Activated CD8-positive, alpha-beta memory T cell treated with anti-CD3 and anti-CD28 coated beads, Interleukin-2, amount 10 ng/mL, durations not matched to agents 7 days and 5 days (primary cell): ENCODE results near the gene NME3. TPM values are rescaled to one million over a fixed set of nuclear protein-coding genes. Genes with fewer than 3 reads are reported as not detected.

Source experiments
- ATAC-seq: fragments of 150-1000 bp; cut with Tn5 transposase; one replicate; pipeline ENCODE4 v1.10.0; 2021; ENCODE audit warnings: moderate library complexity
- CTCF ChIA-PET: fragments of 350-600 bp; sonication (Branson Sonifier 250); formaldehyde crosslinking; loops from one replicate; lab custom pipeline; 2021; ENCODE audit warnings: antibody characterized with exemption; lab: Charles Lee
- DNase-seq: peaks from one replicate; pipeline ENCODE4 v3.0.0-alpha.2; 2020
- H3K27ac Mint-ChIP-seq: one replicate; pipeline ENCODE4 v1.8.0; 2021; ENCODE audit warnings: mild to moderate bottlenecking, mixed read lengths
- H3K27me3 Mint-ChIP-seq: one replicate; pipeline ENCODE4 v1.8.0; 2021; ENCODE audit warnings: mixed read lengths
- H3K36me3 Mint-ChIP-seq: one replicate; pipeline ENCODE4 v1.8.0; 2021; ENCODE audit warnings: mild to moderate bottlenecking, mixed read lengths
- H3K4me1 Mint-ChIP-seq: one replicate; pipeline ENCODE4 v1.8.0; 2021; ENCODE audit warnings: mixed read lengths
- H3K4me3 Mint-ChIP-seq: one replicate; pipeline ENCODE4 v1.8.0; 2021; ENCODE audit warnings: mild to moderate bottlenecking, moderate library complexity, mixed read lengths
- H3K9me3 Mint-ChIP-seq: one replicate; pipeline ENCODE4 v1.8.0; 2022; ENCODE audit warnings: low read depth, mixed read lengths
- total RNA-seq, 2 experiments: library from RNA; stranded (reverse); gene quantifications; one replicate each; pipeline ENCODE4 v1.2.3, GENCODE V29; 2021

The NME3 gene
- total RNA-seq, 2 experiments from 2014 or later: 46.0 to 50.4 TPM

DNA sequence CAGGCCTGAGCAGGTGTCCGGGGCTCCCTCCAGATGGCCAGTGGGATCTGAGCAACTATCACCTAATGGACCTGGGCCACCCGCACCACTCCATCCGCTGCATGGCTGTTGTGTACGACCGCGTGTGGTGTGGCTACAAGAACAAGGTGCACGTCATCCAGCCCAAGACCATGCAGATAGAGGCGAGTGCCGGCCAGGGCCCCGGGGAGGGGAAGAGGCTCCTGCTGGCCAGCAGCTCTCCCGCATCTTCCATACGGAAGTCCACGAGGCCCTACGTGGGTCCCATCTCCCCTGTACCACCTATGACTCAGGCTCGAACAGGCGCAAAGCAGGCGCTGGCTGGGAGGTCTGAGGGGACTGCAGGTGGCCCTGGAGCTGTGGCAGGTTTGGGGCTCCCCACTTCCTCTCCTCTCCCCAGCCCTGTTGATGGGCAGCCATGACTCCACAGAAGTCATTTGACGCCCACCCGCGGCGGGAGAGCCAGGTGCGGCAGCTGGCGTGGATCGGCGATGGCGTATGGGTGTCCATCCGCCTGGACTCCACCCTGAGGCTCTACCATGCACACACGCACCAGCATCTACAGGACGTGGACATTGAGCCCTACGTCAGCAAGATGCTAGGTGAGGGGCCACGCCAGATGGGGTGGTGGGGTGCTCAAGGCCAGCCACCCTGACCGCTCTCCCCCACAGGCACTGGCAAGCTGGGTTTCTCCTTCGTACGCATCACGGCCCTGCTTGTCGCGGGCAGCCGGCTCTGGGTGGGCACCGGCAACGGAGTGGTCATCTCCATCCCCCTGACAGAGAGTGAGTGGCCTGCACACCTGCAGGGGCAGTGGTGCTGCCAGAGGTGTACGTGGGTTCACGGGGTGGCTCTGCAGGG is 4.0 kb downstream of the NME3 start:
- Mint-ChIP-seq H3K27ac (no peak overlapping the region), H3K4me3 (no peak overlapping the region), H3K27me3 (no peaks in the 10 kb centered on the region)

DNA sequence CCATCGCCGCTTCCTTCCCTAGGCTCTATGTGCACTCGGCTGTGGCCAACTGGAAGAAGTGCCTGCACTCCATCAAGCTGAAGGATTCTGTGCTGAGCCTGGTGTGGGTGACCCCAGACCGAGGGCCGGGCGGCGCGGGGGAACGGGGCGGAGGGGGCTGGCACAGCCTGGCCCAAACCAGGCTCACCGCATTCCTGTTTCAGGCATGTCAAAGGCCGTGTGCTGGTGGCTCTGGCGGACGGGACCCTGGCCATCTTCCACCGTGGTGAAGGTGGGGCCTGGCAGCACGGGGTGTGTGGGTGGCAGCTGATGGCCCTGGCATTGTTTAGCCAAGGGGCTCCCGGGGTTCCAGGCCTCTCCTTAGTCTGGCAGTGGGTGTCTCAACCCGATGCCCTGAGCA is 4.6 kb downstream of the NME3 start:
- Mint-ChIP-seq H3K36me3 (peaks cover 2% of the 10 kb centered on the region), H3K27ac (no peak overlapping the region), H3K4me3 (no peak overlapping the region), H3K4me1 (peaks cover 4% of the 10 kb centered on the region), H3K9me3 (no peaks in the 10 kb centered on the region), H3K27me3 (no peaks in the 10 kb centered on the region)
- no peak for DNase-seq
- CTCF ChIA-PET: no interaction called here
- ATAC-seq: no peak

More for the DNA sequence above, 4.0 kb downstream of the NME3 start:
- Mint-ChIP-seq H3K36me3 (peaks cover 5% of the 10 kb centered on the region), H3K9me3 (no peaks in the 10 kb centered on the region), H3K4me1 (peaks cover 4% of the 10 kb centered on the region)
- ATAC-seq: no peak
- CTCF ChIA-PET: interaction anchor here (1.4 kb wide), 1 partner anchor 62 kb away, joined by 3 read pairs; no protein-coding TSS in a partner anchor
- no peak for DNase-seq

DNA sequence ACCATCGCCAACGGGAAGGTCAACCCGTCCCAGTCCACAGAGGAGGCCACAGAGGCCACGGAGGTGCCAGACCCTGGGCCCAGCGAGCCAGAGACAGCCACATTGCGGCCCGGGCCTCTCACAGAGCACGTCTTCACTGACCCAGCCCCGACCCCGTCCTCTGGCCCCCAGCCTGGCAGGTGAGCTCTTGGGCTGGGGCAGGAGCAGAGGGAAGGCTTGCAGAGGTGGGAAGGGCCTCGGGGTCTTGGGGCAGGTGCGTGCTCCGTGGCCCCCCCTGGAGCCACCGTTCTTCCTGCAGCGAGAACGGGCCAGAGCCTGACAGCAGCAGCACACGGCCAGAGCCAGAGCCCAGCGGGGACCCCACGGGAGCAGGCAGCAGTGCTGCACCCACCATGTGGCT is 5.1 kb downstream of the NME3 start:
- Mint-ChIP-seq H3K36me3 (peaks cover 4% of the 10 kb centered on the region), H3K27me3 (no peaks in the 10 kb centered on the region), H3K27ac (no peak overlapping the region), H3K4me3 (no peak overlapping the region), H3K4me1 (peaks cover 4% of the 10 kb centered on the region), H3K9me3 (no peaks in the 10 kb centered on the region)
- CTCF ChIA-PET: no interaction called here
- DNase-seq (no peak), ATAC-seq (no peak)

DNA sequence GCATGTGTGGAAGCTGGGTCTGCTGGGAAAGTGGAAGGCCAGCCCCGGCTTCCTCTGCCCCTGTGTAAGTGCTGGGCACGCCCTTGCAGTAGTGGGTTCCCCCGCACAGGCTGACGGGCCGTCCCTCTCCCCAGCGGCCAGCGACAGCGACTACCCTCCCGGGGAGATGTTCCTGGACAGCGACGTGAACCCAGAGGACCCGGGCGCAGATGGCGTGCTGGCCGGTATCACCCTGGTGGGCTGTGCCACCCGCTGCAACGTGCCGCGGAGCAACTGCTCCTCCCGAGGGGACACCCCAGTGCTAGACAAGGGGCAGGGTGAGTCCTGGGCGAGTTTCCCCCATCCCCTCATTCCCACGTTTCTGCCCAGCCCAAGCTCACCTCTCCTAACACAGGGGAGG is 5.5 kb downstream of the NME3 start:
- H3K4me1 Mint-ChIP-seq: peaks cover 4% of the 10 kb centered on the region
- H3K36me3 Mint-ChIP-seq: peaks cover 6% of the 10 kb centered on the region
- CTCF ChIA-PET: interaction anchor here (0.9 kb wide), 1 partner anchor 42 kb away, joined by 3 read pairs; no protein-coding TSS in a partner anchor
- H3K9me3 Mint-ChIP-seq: no peaks in the 10 kb centered on the region
- H3K27me3 Mint-ChIP-seq: no peaks in the 10 kb centered on the region
- ATAC-seq (no peak), DNase-seq (no peak)
- no peak overlapping the region for H3K27ac Mint-ChIP-seq
- H3K4me3 Mint-ChIP-seq: no peak overlapping the region

DNA sequence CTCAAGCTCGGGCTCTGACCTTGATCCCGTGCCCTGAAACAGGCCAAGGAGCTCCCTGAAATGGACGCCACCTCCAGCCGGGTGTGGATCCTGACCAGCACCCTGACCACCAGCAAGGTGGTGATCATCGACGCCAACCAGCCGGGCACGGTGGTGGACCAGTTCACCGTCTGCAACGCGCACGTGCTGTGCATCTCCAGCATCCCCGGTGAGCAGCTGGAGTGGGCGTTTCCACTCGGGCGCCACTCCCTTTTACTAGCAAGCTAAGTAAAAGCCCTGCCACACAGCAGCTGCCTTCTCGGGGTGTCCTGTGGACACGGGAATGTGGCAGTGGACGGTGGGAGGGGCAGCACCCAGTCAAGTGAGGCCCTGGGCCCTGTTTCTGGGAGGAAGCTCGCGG is 6.4 kb downstream of the NME3 start:
- no peaks in the 10 kb centered on the region for H3K9me3 Mint-ChIP-seq
- no peak for DNase-seq
- H3K27ac Mint-ChIP-seq: no peak overlapping the region
- H3K4me3 Mint-ChIP-seq: no peak overlapping the region
- peaks cover under 1% of the 10 kb centered on the region for H3K4me1 Mint-ChIP-seq
- CTCF ChIA-PET: interaction anchor here (0.6 to 1.6 kb wide), 4 partner anchors 9 to 365 kb away, joined by 3 read pairs; no protein-coding TSS in a partner anchor
- H3K36me3 Mint-ChIP-seq: peaks cover 6% of the 10 kb centered on the region
- H3K27me3 Mint-ChIP-seq: no peaks in the 10 kb centered on the region
- ATAC-seq: no peak

DNA sequence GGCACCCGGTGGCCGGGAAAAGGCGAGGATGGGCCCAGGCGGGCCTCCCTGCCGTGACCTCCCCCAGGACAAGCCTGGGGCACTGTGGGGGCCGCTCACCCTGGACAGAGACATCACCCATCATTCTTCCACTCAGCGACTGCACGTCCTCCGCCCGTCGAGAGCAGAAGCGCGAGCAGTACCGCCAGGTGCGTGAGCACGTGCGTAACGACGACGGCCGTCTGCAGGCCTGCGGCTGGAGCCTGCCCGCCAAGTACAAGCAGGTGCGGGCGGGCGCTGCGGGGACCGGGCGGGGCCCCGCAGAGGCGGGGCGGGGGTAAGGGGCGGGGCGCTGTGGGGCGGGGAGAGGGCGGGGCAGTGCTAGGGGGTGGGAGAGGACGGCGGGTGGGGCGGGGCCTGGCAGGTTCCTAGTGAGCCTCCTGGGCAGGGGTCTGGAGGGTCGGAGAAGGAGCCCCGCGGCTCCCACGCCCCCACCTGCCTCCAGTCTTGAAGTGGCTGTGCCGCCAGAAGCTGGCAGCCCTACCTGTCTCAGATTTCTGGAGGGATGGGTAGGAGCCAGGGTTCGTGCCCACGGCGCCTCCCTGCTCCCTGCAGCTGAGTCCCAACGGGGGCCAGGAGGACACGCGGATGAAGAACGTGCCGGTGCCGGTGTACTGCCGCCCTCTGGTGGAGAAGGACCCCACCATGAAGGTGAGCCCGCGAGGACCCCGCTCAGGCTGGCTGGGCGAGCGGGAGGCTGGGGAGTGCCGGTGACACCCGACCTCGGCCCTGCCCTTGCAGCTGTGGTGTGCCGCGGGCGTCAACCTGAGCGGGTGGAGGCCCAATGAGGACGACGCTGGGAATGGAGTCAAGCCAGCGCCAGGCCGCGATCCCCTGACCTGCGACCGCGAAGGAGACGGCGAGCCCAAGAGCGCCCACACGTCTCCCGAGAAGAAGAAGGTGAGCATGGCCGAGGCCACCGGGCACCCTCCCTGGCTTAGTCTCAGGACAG is 7.5 kb downstream of the NME3 start:
- Mint-ChIP-seq H3K27me3 (no peaks in the 10 kb centered on the region), H3K36me3 (peaks cover 6% of the 10 kb centered on the region), H3K4me3 (no peak overlapping the region), H3K9me3 (no peaks in the 10 kb centered on the region), H3K27ac (no peak overlapping the region), H3K4me1 (no peaks in the 10 kb centered on the region)
- DNase-seq (no peak), ATAC-seq (no peak)
- CTCF ChIA-PET: interaction anchor here (0.6 to 1.6 kb wide), 2 partner anchors 10 kb away, joined by 3 read pairs; no protein-coding TSS in a partner anchor

DNA sequence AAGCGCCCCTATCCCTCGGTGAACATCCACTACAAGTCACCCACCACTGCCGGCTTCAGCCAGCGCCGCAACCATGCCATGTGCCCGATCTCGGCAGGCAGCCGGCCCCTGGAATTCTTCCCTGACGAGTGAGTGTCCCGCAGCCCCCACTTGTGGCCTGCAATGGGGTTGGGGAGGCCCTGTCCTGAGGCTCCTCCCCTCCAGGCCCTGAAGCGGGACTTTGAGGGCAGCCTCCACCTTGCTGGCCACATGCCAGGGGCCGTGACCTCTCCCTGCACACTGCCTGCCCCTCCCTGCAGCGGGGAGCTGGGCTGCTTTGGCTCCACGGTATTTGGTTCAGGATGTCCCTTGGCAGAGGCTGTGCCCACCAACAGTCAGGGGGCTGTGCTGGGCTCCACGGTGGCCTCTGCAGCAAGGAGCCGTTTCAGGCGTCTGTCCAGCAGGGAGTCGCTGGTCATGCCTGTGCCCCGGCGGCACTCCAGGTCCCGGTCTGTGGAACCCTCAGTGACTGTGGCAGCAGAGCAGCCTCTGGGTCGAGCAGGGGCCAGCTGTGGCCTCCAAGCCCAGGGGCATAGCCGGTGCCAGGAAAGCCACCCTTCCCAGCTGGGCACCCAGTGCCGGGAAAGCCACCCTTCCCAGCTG is 8.3 kb downstream of the NME3 start:
- ATAC-seq (no peak), DNase-seq (no peak)
- Mint-ChIP-seq H3K4me3 (no peak overlapping the region), H3K36me3 (peaks cover 4% of the 10 kb centered on the region), H3K9me3 (no peaks in the 10 kb centered on the region), H3K27ac (no peak overlapping the region), H3K27me3 (no peaks in the 10 kb centered on the region), H3K4me1 (peaks cover 2% of the 10 kb centered on the region)
- CTCF ChIA-PET: no interaction called here

DNA sequence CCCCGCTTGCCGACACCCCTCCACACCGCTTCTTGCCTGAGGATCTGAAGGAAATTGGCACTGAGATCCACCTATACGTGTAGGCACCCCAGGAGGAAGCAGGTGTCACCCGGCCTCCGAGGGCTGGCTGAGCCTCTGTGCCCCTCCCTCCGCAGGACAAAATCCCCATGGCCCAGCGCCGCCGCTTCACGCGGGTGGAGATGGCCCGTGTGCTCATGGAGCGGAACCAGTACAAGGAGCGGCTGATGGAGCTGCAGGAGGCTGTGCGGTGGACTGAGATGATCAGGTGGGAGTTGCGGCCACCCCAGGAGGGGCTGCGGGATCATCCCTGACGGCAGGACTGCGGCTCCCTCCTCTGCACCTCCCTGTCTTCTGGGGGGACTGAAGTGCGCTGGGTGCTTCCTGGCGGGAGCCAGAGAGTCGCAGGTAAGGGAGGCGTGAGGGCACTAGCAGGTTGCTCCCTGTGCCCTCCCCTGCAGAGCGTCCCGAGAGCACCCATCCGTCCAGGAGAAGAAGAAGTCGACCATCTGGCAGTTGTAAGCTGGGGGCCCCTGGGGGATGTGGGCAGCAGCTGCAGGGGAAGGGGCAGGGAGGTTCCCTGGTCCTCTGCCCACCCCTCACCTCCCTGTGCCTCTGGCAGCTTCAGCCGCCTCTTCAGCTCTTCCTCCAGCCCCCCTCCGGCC is 9.0 kb downstream of the NME3 start:
- Mint-ChIP-seq H3K36me3 (peaks cover 4% of the 10 kb centered on the region), H3K27ac (no peak overlapping the region), H3K4me1 (peaks cover 7% of the 10 kb centered on the region), H3K9me3 (no peaks in the 10 kb centered on the region), H3K27me3 (no peaks in the 10 kb centered on the region), H3K4me3 (no peak overlapping the region)
- CTCF ChIA-PET: no interaction called here
- ATAC-seq (no peak), DNase-seq (no peak)

DNA sequence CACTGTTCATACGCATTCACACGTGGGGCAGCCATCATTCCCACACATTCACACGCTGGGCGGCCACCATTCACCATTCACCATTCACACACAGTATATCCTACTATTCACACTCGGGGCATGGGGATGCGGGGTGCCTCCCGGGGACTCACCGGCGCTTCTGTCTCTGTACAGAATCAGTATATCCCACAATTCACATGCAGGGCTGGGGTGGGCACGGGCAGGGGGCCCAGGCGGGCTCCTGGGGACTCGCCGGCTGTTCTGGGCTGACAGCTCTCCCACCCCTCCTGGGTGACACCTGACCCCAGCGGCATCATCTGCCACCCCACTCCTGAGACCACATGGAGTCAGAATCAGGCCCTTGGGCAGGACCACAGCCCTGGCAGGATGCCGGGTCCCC is 9.6 kb downstream of the NME3 start:
- no peak for DNase-seq
- ATAC-seq: no peak
- H3K4me3 Mint-ChIP-seq: no peak overlapping the region
- no peaks in the 10 kb centered on the region for H3K27me3 Mint-ChIP-seq
- H3K4me1 Mint-ChIP-seq: peaks cover 13% of the 10 kb centered on the region
- H3K36me3 Mint-ChIP-seq: peaks cover 4% of the 10 kb centered on the region
- H3K9me3 Mint-ChIP-seq: no peaks in the 10 kb centered on the region
- CTCF ChIA-PET: no interaction called here
- no peak overlapping the region for H3K27ac Mint-ChIP-seq

DNA sequence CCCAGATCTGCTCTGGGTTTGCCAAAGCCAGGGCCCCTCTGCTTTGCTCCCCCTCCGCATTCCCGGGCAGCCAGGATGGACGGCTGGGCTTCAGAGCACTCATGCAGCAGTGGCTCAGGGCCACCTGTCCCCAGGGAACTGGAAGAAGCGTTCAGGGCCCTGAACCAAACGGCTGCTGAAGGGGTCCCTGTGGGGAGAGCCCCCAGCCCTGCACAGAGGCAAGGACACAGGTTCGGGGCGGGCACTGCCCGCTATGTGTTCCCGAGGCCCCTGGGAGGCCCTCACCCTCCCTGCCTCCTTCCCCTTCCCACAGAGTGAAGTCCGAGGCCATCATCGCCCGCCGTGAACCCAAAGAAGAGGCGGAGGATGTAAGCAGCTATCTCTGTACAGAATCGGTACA is 10.4 kb downstream of the NME3 start:
- no peaks in the 10 kb centered on the region for H3K27me3 Mint-ChIP-seq
- DNase-seq: no peak
- H3K4me3 Mint-ChIP-seq: no peak overlapping the region
- CTCF ChIA-PET: no interaction called here
- H3K27ac Mint-ChIP-seq: no peak overlapping the region
- no peaks in the 10 kb centered on the region for H3K9me3 Mint-ChIP-seq
- peaks cover 16% of the 10 kb centered on the region for H3K4me1 Mint-ChIP-seq
- peaks cover 4% of the 10 kb centered on the region for H3K36me3 Mint-ChIP-seq
- ATAC-seq: no peak

DNA sequence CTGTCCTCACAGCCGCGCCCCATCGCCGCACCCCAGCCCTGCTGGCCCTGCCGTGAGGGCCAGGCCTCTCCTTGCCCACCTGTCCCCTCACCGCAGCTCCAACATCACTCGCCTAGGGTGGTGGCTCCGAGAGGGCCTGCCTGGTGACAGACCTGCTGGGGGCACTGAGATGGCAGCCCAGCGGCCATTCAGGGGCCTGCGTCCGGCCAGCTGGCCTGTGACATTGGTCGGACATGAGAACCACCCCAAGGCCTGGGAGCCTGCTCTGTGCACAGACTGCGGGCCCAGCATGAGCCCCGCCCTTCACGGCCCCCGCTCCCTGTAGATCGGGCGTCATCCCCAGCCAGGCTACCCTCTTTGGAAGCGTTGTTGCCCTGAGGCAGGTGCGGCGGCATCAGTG is 11.8 kb downstream of the NME3 start:
- Mint-ChIP-seq H3K9me3 (no peaks in the 10 kb centered on the region), H3K27ac (no peak overlapping the region), H3K4me3 (no peak overlapping the region), H3K36me3 (peaks cover 4% of the 10 kb centered on the region), H3K4me1 (peaks cover 17% of the 10 kb centered on the region), H3K27me3 (no peaks in the 10 kb centered on the region)
- no peak for ATAC-seq
- CTCF ChIA-PET: no interaction called here
- no peak for DNase-seq

DNA sequence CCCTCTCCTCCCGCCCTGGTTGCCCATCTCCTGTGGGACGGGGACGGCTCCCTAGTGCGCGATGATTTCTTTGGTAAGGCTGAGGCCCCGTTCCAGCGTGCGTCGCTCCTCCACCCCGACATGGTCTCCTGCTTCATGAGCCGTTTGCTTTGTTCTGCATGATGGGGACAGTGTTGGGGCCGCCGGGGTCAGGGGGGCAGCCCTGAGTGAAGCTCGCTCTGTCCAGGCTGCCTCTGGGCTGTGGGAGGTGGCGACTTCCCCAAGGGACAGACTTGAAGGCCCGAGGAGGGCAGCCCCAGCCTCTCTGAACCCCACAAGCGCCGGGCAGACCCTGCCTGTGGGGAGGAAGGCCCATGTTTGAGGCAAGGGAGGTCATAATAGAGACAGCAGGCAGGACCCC is 12.4 kb downstream of the NME3 start:
- Mint-ChIP-seq H3K9me3 (no peaks in the 10 kb centered on the region), H3K27me3 (no peaks in the 10 kb centered on the region), H3K4me3 (no peak overlapping the region), H3K36me3 (peaks cover 4% of the 10 kb centered on the region), H3K4me1 (peaks cover 17% of the 10 kb centered on the region), H3K27ac (no peak overlapping the region)
- CTCF ChIA-PET: no interaction called here
- DNase-seq (no peak), ATAC-seq (no peak)
